H9 (cell line): ENCODE measurements around the gene IL32. TPM values are rescaled to one million over a fixed set of nuclear protein-coding genes. Genes with fewer than 3 reads are reported as not detected.
A peak's percentile ranks its signal among the peaks of the same experiment; 100 is the strongest.

Experiments
- DNase-seq: peaks from one replicate; pipeline ENCODE4 v3.0.0-alpha.2; 2017
- H2AFZ ChIP-seq: one replicate; pipeline ENCODE4 v1.6.1; 2013; ENCODE audit warnings: mild to moderate bottlenecking, low read length, control low read depth, moderate library complexity
- H2AK5ac ChIP-seq: 2 replicates; pipeline ENCODE4 v1.6.1; 2013; ENCODE audit warnings: low read length, control low read depth, mixed read lengths; ENCODE audit not compliant: insufficient read length
- H2BK120ac ChIP-seq: one replicate; pipeline ENCODE4 v1.6.1; 2013; ENCODE audit warnings: low read depth, mild to moderate bottlenecking, low read length, control low read depth, inconsistent platforms; ENCODE audit not compliant: poor library complexity, severe bottlenecking
- H2BK12ac ChIP-seq: 2 replicates; pipeline ENCODE4 v1.6.1; 2013; ENCODE audit warnings: low read length, control low read depth, mixed read lengths, low read depth; ENCODE audit not compliant: insufficient read length
- H2BK15ac ChIP-seq: 2 replicates; pipeline ENCODE4 v1.6.1; 2013; ENCODE audit warnings: low read depth, low read length, control low read depth
- H2BK20ac ChIP-seq: one replicate; pipeline ENCODE4 v1.6.1; 2013; ENCODE audit warnings: low read depth, mild to moderate bottlenecking, low read length, control low read depth, inconsistent platforms; ENCODE audit not compliant: poor library complexity, severe bottlenecking
- H2BK5ac ChIP-seq: 2 replicates; pipeline ENCODE4 v1.6.1; 2013; ENCODE audit warnings: low read length, control low read depth, mixed read lengths; ENCODE audit not compliant: insufficient read length
- H3K14ac ChIP-seq: 2 replicates; pipeline ENCODE4 v1.6.1; 2013; ENCODE audit warnings: low read length, control low read depth; ENCODE audit not compliant: insufficient read depth
- H3K18ac ChIP-seq: 2 replicates; pipeline ENCODE4 v1.6.1; 2013; ENCODE audit warnings: low read depth, mild to moderate bottlenecking, mixed read lengths, low read length, control low read depth; ENCODE audit not compliant: insufficient read length
- H3K23ac ChIP-seq: 2 replicates; pipeline ENCODE4 v1.6.1; 2013; ENCODE audit warnings: low read length, control low read depth, mixed read lengths, low read depth; ENCODE audit not compliant: insufficient read length
- H3K23me2 ChIP-seq: 2 replicates; pipeline ENCODE4 v1.6.1; 2013; ENCODE audit warnings: low read depth, mild to moderate bottlenecking, mixed read lengths, low read length, control low read depth; ENCODE audit not compliant: insufficient read length, poor library complexity, severe bottlenecking
- H3K27ac ChIP-seq: 2 replicates; pipeline ENCODE4 v1.5.1; 2013; ENCODE audit warnings: low read length, control low read depth, mixed read lengths, low read depth; ENCODE audit not compliant: insufficient read length
- H3K27me3 ChIP-seq: 2 replicates; pipeline ENCODE4 v1.6.1; 2013; ENCODE audit warnings: low read length, control low read depth, inconsistent platforms; ENCODE audit not compliant: insufficient read depth
- H3K4ac ChIP-seq: 2 replicates; pipeline ENCODE4 v1.6.1; 2013; ENCODE audit warnings: low read depth, mild to moderate bottlenecking, control low read depth, inconsistent platforms, low read length, moderate library complexity
- H3K4me1 ChIP-seq: 2 replicates; pipeline ENCODE4 v1.6.1; 2013; ENCODE audit warnings: low read length, control low read depth, inconsistent platforms; ENCODE audit not compliant: insufficient read depth
- H3K4me2 ChIP-seq: 2 replicates; pipeline ENCODE4 v1.6.1; 2013; ENCODE audit warnings: low read length, control low read depth, mixed read lengths; ENCODE audit not compliant: insufficient read length, insufficient read depth
- H3K56ac ChIP-seq: 2 replicates; pipeline ENCODE4 v1.6.1; 2013; ENCODE audit warnings: low read depth, mild to moderate bottlenecking, mixed read lengths, low read length, control low read depth; ENCODE audit not compliant: insufficient read length
- H3K79me1 ChIP-seq: 2 replicates; pipeline ENCODE4 v1.6.1; 2013; ENCODE audit warnings: low read depth, mild to moderate bottlenecking, moderate library complexity, low read length, control low read depth, inconsistent platforms; ENCODE audit not compliant: insufficient read depth, poor library complexity, severe bottlenecking
- H3K79me2 ChIP-seq: 2 replicates; pipeline ENCODE4 v1.6.1; 2013; ENCODE audit warnings: low read length, control low read depth, inconsistent platforms; ENCODE audit not compliant: insufficient read depth
- H3K9ac ChIP-seq: 2 replicates; pipeline ENCODE4 v1.6.1; 2013; ENCODE audit warnings: low read length, control low read depth, mixed read lengths; ENCODE audit not compliant: insufficient read length; ENCODE audit errors: extremely low read depth
- H3K9me3 ChIP-seq: one replicate; pipeline ENCODE4 v1.6.1; 2013; ENCODE audit warnings: low read depth, low read length, inconsistent platforms; ENCODE audit not compliant: control insufficient read depth
- H3T11ph ChIP-seq: one replicate; pipeline ENCODE4 v1.6.1; 2013; ENCODE audit warnings: mild to moderate bottlenecking, low read length, control low read depth, inconsistent platforms
- H4K20me1 ChIP-seq: one replicate; pipeline ENCODE4 v1.6.1; 2013; ENCODE audit not compliant: control insufficient read depth, insufficient read length, insufficient read depth
- H4K5ac ChIP-seq: 2 replicates; pipeline ENCODE4 v1.6.1; 2013; ENCODE audit warnings: low read depth, mild to moderate bottlenecking, mixed read lengths, low read length, control low read depth; ENCODE audit not compliant: insufficient read length
- H4K8ac ChIP-seq: replicated peaks from 2 replicates; pipeline ENCODE4 v1.6.1; 2013; ENCODE audit warnings: low read length, control low read depth, mixed read lengths, low read depth; ENCODE audit not compliant: insufficient read length
- H4K91ac ChIP-seq: 2 replicates; pipeline ENCODE4 v1.6.1; 2013; ENCODE audit warnings: low read depth, mild to moderate bottlenecking, moderate library complexity, mixed read lengths, low read length, control low read depth; ENCODE audit not compliant: insufficient read length
- H3K27ac Mint-ChIP-seq, 3 experiments: 2 replicates in 2 of 3; 3 replicates in 1 of 3; pipeline ENCODE4 v1.8.0; 2020 to 2021; ENCODE audit warnings: mixed read lengths in 3 of 3, mild to moderate bottlenecking in 1 of 3, moderate library complexity in 1 of 3
- H3K27me3 Mint-ChIP-seq: 2 replicates; pipeline ENCODE4 v1.8.0; 2021; ENCODE audit warnings: low read depth, mild to moderate bottlenecking, moderate library complexity, mixed read lengths
- H3K36me3 Mint-ChIP-seq, 3 experiments: 2 replicates in 2 of 3; 3 replicates in 1 of 3; pipeline ENCODE4 v1.8.0; 2020 to 2021; ENCODE audit warnings: low read depth in 3 of 3, mixed read lengths in 3 of 3; ENCODE audit not compliant: insufficient read depth in 1 of 3
- H3K4me1 Mint-ChIP-seq, 2 experiments: 2 replicates each; pipeline ENCODE4 v1.8.0; 2020; ENCODE audit warnings: mixed read lengths in 2 of 2
- H3K4me3 Mint-ChIP-seq, 2 experiments: 2 replicates in 1 of 2; 3 replicates in 1 of 2; pipeline ENCODE4 v1.8.0; 2020 to 2021; ENCODE audit warnings: mild to moderate bottlenecking in 2 of 2, mixed read lengths in 2 of 2, moderate library complexity in 1 of 2
- H3K9me3 Mint-ChIP-seq, 2 experiments: 2 replicates in 1 of 2; 3 replicates in 1 of 2; pipeline ENCODE4 v1.8.0; 2020; ENCODE audit warnings: mild to moderate bottlenecking in 2 of 2, mixed read lengths in 2 of 2, moderate library complexity in 1 of 2
- CTCF ChIP-seq: fragments of 200-600 bp; sonication (generic); conservative IDR thresholded peaks from 3 replicates; pipeline ENCODE4 v1.8.0; 2021; ENCODE audit warnings: antibody characterized with exemption, mild to moderate bottlenecking
- WGBS: extraction: QIAGEN DNeasy Blood & Tissue Kit; methylation state at CpG from one replicate; pipeline ENCODE4 v1.1.7; 2013; ENCODE audit warnings: missing lambda C conversion rate, low lambda C conversion rate, mixed read lengths; ENCODE audit not compliant: insufficient read length; ENCODE audit errors: extremely low coverage; 5-methylcytosine and 5-hydroxymethylcytosine counted together
- total RNA-seq: library from RNA; stranded (reverse); gene quantifications from 2 replicates; pipeline ENCODE4 v1.2.1, GENCODE V29; 2021

IL32 gene
- total RNA-seq, 1 experiment from 2014 or later: 2.0 TPM

- H4K20me1 ChIP-seq: no peaks in the 10 kb centered on the region
- H4K91ac ChIP-seq: no peak overlapping the region
- H2AK5ac ChIP-seq: no peak overlapping the region
- H2BK20ac ChIP-seq: no peak overlapping the region
- H3K9ac ChIP-seq: no peak overlapping the region
- no peak overlapping the region for H3K4ac ChIP-seq
- no peaks in the 10 kb centered on the region; a peak in 2 of 5 replicates for H3K9me3 Mint-ChIP-seq
- H3K56ac ChIP-seq: no peak overlapping the region
- H3K4me2 ChIP-seq: peak overlapping the region; percentile 33
- H2AFZ ChIP-seq: no peak overlapping the region
- H3K23ac ChIP-seq: no peak overlapping the region
- no peak overlapping the region for H2BK12ac ChIP-seq
- H2BK5ac ChIP-seq: no peak overlapping the region
- no peak overlapping the region for H2BK120ac ChIP-seq
- H3K79me2 ChIP-seq: no peaks in the 10 kb centered on the region
- peak overlapping the region; percentile 60 to 74 for H3K4me3 Mint-ChIP-seq
- H3K18ac ChIP-seq: peak overlapping the region; percentile 1
- no peaks in the 10 kb centered on the region for H3K79me1 ChIP-seq
- peak overlapping the region; percentile 7; the same call in 1 of the 2 replicates for H3K14ac ChIP-seq
- H3K27me3 ChIP-seq: no peaks in the 10 kb centered on the region
- peaks cover 31 to 40% of the 10 kb centered on the region in 2 experiments for H3K4me1 Mint-ChIP-seq
- H3T11ph ChIP-seq: no peak overlapping the region
- H3K36me3 Mint-ChIP-seq: peaks cover 4 to 11% (median 7%) of the 10 kb centered on the region in 3 experiments; a peak in 6 of 7 replicates
- peaks cover 32% of the 10 kb centered on the region for H3K27me3 Mint-ChIP-seq
- no peak overlapping the region for H3K27ac ChIP-seq
- no peak overlapping the region for H4K5ac ChIP-seq
- H3K4me1 ChIP-seq: no peaks in the 10 kb centered on the region
- TF ChIP-seq CTCF: no peak
- no peak overlapping the region for H2BK15ac ChIP-seq
- DNase-seq: no peak
- peak overlapping the region in 2 of 3 experiments; percentile 53 to 61; a peak in 2 of 7 replicates for H3K27ac Mint-ChIP-seq
- no peaks in the 10 kb centered on the region for H3K9me3 ChIP-seq
- H4K8ac ChIP-seq: no peak overlapping the region
- peaks cover 14% of the 10 kb centered on the region for H3K23me2 ChIP-seq
- no CpG with 5 or more reads among the region's 9 CpGs for WGBS
These were observed 5.7 kb upstream of the IL32 start for GRCh38 chr16:3059723-3060242.
